HG03442 (cell line): ENCODE data around the gene NABP1.

Experiments
- ATAC-seq: cut with Tn5 transposase; IDR thresholded peaks from one replicate; pipeline ENCODE4 v1.9.1; 2021; ENCODE audit warnings: mild to moderate bottlenecking, moderate library complexity; ENCODE audit not compliant: unreplicated experiment

Gene NABP1

DNA sequence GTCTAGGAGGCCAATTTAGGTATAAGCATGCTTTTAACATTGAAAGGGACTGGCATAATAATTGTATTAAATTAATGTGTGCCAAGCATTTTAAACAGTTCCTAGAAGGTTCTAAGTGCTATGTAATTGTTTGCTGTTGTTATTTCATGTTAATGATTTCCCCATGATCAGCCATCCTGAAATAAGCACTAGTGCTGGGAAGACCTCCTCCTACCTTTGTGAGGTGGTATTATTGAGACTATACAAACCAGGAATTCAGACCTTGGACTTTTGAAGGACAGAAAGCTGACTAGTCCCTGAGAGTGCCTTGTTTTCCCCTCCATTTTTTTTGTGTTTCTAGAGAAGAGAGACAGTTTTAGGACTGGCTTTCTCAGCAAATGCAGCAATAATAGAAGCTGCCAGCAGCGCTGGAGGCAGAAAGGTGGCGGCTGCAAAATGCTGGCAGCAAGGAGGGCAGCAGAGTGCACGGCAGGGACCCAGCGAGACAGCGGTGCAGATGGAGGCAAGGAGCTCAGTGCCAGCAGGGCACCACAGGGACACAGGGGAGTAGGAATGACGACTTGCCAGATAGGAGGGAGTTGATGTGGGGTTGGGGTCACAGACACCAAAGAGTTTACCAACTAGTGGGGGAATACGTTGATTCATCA, 25.3 kb downstream of the NABP1 start:
- no peak for ATAC-seq

- ATAC-seq = no peak
These were observed 27.1 kb downstream of the NABP1 start for GRCh38 chr2:191705084-191705483.

- no peak for ATAC-seq
These were observed 27.8 kb downstream of the NABP1 start for GRCh38 chr2:191705701-191706100.

DNA sequence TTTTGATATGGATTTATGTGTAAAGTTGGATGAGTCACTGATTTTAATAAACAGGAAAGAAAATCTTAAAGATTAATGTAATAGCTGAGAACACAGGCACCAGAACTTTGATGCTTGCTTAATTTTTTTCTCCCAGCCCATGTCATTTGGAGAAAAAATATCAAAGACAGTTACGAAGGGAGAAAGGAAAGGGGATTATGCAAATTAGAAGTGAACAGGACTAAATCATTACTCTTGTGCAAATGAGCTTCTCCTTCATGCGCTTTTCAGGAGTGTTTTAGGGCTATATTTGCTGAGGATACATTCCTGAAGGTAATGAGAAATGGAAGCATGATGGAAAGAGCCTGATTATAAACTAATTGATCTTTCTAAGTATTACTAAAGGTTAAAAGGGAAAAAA, 28.9 kb downstream of the NABP1 start:
- ATAC-seq = no peak

GRCh38 chr2:191707542-191707941, 29.6 kb downstream of the NABP1 start:
- no peak for ATAC-seq

DNA sequence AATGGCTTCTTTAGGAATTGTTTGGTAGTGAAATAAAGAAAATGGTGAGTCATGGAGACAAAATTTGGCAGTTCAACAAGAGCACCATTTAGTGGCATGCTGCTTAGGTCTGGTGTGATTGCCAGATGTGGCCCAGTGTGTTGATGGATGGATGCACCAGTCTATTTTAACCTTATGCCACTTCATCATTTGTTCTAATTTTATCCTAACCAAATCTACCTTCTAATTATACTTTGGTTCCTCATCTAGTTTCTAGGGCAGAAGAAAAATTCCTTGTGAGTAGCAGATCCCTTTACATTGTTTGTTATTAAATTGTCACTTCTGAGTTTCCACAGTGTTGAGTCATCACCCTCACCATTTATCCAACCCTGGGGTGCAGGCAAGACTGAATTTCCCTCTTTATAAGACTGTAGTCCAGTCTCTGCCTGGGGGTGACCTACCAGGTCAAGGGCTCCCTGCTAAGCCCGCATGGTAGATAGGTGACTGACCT, 32.5 kb downstream of the NABP1 start:
- no peak for ATAC-seq

DNA sequence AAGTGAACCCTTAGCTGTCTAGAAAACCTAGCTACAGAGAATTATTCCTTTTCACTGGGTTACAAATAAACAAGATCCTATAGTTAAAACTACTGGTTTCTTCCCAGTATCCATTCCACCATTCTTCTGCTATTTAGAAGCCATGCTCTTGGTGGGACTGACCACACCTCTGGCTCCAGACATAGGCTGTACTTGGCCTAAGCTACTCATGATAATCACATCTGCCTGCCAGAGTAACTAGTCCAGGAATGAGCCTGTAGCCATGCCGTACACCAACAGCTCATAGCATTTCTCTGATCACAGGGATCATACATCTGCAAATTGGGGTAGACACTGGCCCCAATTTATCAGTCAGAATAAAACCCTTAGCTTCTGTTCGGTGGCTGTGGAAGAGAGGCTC, 33.7 kb downstream of the NABP1 start:
- ATAC-seq = no peak

GRCh38 chr2:191713837-191714236, 35.9 kb downstream of the NABP1 start:
- peak; percentile 47 for ATAC-seq

DNA sequence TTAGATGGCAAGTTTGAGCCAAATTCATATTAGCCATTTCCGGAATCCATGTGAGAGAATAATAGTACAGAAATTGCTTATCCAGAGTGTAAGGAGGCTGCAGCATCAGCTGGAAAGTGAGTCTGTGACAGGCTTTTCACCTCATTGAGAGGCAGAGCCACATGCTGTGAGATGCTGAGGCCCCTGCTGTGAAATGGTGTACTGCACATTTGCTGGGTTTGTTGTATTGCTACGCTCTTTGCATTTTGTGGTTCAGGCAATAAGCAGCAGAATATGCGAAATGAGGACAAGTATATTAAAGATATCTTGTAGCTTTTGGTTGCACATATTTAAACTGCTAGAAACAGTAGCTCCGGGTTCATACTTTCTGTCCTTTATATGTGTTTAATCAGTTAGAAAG, 37.0 kb downstream of the NABP1 start:
- ATAC-seq = no peak

DNA sequence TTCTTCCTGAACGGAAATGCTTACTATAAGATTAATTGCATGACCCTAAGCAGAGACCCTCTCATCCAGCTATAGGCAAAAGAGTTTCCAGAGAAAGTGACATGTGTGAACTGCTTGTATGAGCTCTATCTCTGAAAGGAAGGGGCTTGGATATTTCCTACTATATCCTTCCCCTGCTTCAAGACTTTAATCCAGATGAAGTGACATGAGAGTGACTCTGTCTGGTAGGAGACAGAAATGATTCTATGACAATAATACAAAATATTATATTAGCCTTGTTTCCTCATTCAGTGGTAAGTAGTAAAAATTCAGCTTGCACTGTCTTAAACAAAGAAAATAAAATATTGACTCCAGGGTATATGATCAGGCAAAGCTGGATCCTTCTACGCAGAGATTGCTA, 37.5 kb downstream of the NABP1 start:
- ATAC-seq = no peak

DNA sequence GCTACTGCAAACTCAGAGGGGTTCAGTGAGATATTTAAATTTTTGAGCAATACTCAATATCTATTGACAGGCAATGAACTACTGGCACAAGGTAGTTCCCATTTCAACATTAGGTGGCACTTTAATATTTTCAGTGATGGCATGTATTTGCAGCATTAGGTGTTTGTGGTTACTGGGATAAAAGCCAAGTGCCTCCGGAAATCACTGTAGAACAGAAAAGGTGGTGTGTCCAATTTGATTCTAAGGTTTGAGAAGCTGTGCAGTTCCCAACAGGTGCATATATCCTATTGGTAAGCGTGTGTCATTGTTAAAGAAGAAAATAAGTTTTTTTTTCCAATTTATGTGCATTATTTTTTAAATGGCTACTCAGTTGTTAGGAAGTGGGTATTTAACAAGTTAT, 41.3 kb downstream of the NABP1 start:
- no peak for ATAC-seq

- ATAC-seq = no peak
These were observed 42.0 kb downstream of the NABP1 start for GRCh38 chr2:191719938-191720337.

- no peak for ATAC-seq
These were observed 43.4 kb downstream of the NABP1 start for GRCh38 chr2:191721331-191721730.

DNA sequence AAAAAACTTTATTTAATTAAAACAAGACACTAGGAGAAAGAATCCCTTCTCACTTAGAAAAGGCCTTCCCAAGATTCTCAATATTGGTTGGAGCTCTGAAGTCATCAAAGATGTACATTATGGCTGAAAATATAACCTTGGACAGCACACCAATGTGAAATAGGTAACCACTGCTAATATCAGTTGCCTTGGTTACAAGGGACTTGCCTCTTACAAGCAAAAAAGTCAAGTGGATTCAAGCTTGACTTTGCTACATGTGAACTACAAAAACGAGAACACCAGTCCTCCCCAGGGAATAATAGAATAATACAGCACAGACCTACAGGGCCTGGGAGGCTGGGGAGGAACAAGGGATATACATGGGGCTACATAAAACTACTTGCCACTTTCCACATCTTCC, 46.1 kb downstream of the NABP1 start:
- peak; percentile 74 for ATAC-seq

DNA sequence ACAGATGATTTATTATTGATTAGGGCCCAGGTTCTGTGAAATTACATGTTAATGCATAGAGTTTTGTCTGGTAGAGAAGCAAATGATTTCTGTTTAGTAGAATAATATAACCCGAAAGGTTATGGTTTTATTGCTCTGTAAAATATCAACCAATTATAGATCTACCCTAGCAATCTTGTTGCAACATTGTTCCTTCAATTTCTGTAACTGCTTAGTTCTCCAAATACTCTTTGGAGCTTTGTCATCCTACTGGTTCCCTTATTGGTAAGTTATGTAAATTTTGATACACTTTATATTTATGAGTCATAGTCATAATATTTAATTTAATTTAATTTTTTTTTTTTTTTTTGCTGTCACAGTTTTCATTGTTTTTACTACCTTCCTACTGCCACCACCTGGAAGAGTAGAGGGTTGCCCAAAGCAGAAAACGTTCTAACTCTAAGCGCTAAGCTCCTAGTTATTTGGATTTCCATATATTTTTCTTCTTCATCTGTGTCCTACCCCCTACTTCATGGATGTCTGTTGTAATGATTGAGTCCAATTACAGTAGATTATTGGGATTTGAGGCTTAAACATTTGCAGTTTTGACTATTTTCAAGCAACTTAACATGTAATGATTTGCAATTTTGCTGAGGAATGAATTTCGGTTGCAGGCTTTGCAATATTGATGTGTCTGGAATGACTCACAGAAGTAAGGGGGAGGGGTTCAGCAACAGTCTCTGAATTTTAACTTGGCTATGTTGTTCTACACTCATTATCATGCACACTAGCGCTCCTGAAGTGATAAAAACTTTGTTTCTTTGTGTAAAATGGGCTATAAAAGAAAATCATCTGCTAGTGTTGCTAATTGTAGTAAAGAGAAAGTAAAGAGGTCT, 51.1 kb downstream of the NABP1 start:
- peak; percentile 61 for ATAC-seq

- ATAC-seq = no peak
These were observed 52.3 kb downstream of the NABP1 start for GRCh38 chr2:191730263-191730662.
